ENCODE measurements around the gene TAB2.

Gene TAB2

GRCh38 chr6:149302723-149303122 is 14.8 kb upstream of the TAB2 start:
- no peak for TF ChIP-seq SIN3A (IDR thresholded peaks at IDR 0.05; ENCODE audit: borderline replicate concordance, insufficient read depth, low read length)
- TF ChIP-seq FOXP2 (optimal IDR thresholded peaks at IDR 0.05; ENCODE audit: borderline replicate concordance, extremely low read depth, extremely low read length, insufficient read depth): no peak
- TF ChIP-seq REST (IDR thresholded peaks at IDR 0.05; ENCODE audit: insufficient read depth in 1 of 2, low read depth in 2 of 2, low read length in 2 of 2): no peak
- TF ChIP-seq TAF1 (IDR thresholded peaks at IDR 0.05; ENCODE audit: borderline replicate concordance, insufficient read depth, low read length): no peak
- TF ChIP-seq POLR2AphosphoS5 (IDR thresholded peaks at IDR 0.05; ENCODE audit: low read depth, low read length): no peak

GRCh38 chr6:149303468-149303867 is 14.0 kb upstream of the TAB2 start:
- TF ChIP-seq POLR2AphosphoS5 (IDR thresholded peaks at IDR 0.05; ENCODE audit: low read depth, low read length) (no peak), FOXP2 (optimal IDR thresholded peaks at IDR 0.05; ENCODE audit: borderline replicate concordance, extremely low read depth, extremely low read length, insufficient read depth) (no peak), TAF1 (IDR thresholded peaks at IDR 0.05; ENCODE audit: borderline replicate concordance, insufficient read depth, low read length) (no peak), SIN3A (IDR thresholded peaks at IDR 0.05; ENCODE audit: borderline replicate concordance, insufficient read depth, low read length) (no peak), REST (IDR thresholded peaks at IDR 0.05; ENCODE audit: insufficient read depth in 1 of 2, low read depth in 2 of 2, low read length in 2 of 2) (no peak)

- no peak for TF ChIP-seq FOXP2 (optimal IDR thresholded peaks at IDR 0.05; ENCODE audit: borderline replicate concordance, extremely low read depth, extremely low read length, insufficient read depth)
- TF ChIP-seq SIN3A (IDR thresholded peaks at IDR 0.05; ENCODE audit: borderline replicate concordance, insufficient read depth, low read length): no peak
- TF ChIP-seq TAF1 (IDR thresholded peaks at IDR 0.05; ENCODE audit: borderline replicate concordance, insufficient read depth, low read length): no peak
- TF ChIP-seq REST (IDR thresholded peaks at IDR 0.05; ENCODE audit: insufficient read depth in 1 of 2, low read depth in 2 of 2, low read length in 2 of 2): no peak
- no peak for TF ChIP-seq POLR2AphosphoS5 (IDR thresholded peaks at IDR 0.05; ENCODE audit: low read depth, low read length)
Observed at GRCh38 chr6:149305372-149305771, 12.1 kb upstream of the TAB2 start.

- TF ChIP-seq TAF1 (IDR thresholded peaks at IDR 0.05; ENCODE audit: borderline replicate concordance, insufficient read depth, low read length) (no peak), REST (IDR thresholded peaks at IDR 0.05; ENCODE audit: insufficient read depth in 1 of 2, low read depth in 2 of 2, low read length in 2 of 2) (no peak), FOXP2 (optimal IDR thresholded peaks at IDR 0.05; ENCODE audit: borderline replicate concordance, extremely low read depth, extremely low read length, insufficient read depth) (no peak), SIN3A (IDR thresholded peaks at IDR 0.05; ENCODE audit: borderline replicate concordance, insufficient read depth, low read length) (no peak), POLR2AphosphoS5 (IDR thresholded peaks at IDR 0.05; ENCODE audit: low read depth, low read length) (no peak)
Observed at GRCh38 chr6:149306967-149307366, 10.5 kb upstream of the TAB2 start.

GRCh38 chr6:149311293-149311692 is 6.2 kb upstream of the TAB2 start:
- no peak for TF ChIP-seq FOXP2 (optimal IDR thresholded peaks at IDR 0.05; ENCODE audit: borderline replicate concordance, extremely low read depth, extremely low read length, insufficient read depth)
- no peak for TF ChIP-seq REST (IDR thresholded peaks at IDR 0.05; ENCODE audit: insufficient read depth in 1 of 2, low read depth in 2 of 2, low read length in 2 of 2)
- TF ChIP-seq SIN3A (IDR thresholded peaks at IDR 0.05; ENCODE audit: borderline replicate concordance, insufficient read depth, low read length): no peak
- TF ChIP-seq TAF1 (IDR thresholded peaks at IDR 0.05; ENCODE audit: borderline replicate concordance, insufficient read depth, low read length): no peak
- TF ChIP-seq POLR2AphosphoS5 (IDR thresholded peaks at IDR 0.05; ENCODE audit: low read depth, low read length): no peak
